Choroid plexus epithelial cell (primary cell): Measurements from ENCODE around the gene ENTPD2.

Experiments
- DNase-seq: peaks from one replicate; pipeline ENCODE4 v3.0.0-alpha.2; 2010; ENCODE audit warnings: low read depth
- H3K4me3 ChIP-seq: 2 replicates; pipeline ENCODE4 v1.5.1; 2011; ENCODE audit warnings: low read depth, mild to moderate bottlenecking, control low read depth, low read length, moderate library complexity
- CTCF ChIP-seq: conservative IDR thresholded peaks from 2 replicates; pipeline ENCODE4 v1.5.1; 2011; ENCODE audit warnings: low read depth, mild to moderate bottlenecking, control low read depth, inconsistent platforms, low read length, moderate library complexity

The ENTPD2 gene

DNA sequence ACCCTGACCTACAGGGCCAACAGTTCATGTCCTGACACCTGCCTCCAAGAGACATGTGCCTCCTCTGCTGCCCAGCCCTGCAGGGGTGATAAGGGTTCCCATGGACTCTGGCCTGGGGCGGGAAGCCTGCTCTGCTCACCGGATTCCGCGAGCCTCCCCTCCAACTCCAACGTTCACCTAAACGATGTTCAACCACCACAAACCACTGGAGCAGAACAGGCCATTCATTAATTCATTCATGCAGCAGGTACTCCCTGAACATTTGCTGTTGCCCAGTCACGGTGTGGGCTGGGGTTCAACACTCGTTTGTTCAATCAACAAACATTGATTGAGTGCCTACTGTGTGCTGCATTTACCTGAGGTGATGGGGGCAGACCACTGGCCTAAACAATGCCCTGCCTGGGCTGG is 20.1 kb upstream of the ENTPD2 start:
- TF ChIP-seq CTCF: no peak
- DNase-seq: no peak
- no peak overlapping the region for H3K4me3 ChIP-seq

- no peak for TF ChIP-seq CTCF
- no peak overlapping the region for H3K4me3 ChIP-seq
- DNase-seq: no peak
Observed at GRCh38 chr9:137071282-137071681, 17.4 kb upstream of the ENTPD2 start.

DNA sequence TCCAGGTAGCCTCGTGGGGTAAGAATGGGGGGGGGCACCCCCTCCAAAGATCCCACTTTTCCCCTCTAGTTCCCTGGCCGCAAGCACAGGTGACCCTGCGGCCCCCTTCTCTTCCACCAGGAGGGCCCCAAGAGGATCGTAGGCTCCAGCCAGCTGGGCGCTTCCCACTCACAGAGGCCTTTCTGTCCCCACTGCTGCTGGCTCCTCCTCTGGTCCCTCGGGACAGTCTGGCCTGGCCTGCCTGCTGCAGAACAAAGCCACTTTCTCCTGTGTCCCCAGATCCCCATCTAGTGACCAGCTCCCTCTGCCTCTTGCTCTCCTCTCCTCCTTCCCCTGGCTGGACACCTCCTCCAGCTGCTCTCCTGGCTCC is 17.0 kb upstream of the ENTPD2 start:
- peak overlapping the region; percentile 43 for H3K4me3 ChIP-seq
- TF ChIP-seq CTCF: peak; percentile 11
- no peak for DNase-seq

DNA sequence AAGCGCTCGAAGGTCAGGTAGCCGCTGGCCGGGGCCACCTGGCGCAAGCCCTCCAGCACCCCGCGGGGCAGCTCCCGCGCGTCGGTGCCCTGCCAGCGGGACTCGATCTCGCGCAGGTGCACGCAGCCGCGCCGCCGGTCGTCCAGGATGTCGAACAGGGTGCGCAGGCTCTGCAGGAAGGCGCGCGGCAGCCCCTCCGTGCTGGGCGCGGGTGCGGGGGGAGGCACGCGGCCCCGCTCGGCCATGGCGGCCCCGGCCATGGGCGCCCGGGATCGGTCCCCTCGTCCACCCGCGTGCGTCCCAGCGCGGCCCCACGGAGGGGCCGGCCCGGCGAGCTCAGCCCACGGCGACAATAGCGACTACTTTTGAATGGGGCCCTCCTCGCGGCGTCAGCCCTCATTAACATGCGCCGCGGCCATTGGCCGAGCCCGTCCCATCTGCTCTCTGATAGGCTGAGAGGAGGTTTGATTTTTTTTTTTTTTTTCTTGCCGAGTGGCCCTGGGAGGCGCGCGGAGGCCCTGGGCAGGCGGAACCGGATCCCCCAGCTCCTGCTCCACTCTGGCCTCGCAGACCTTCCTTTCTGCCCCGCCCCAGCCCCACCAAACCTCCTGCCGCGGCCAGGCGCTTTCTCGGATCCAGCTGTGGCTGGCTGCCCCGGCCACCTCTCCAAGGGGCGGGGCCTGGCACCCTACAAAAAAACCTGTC is 16.5 kb upstream of the ENTPD2 start, which contains the start of gene SAPCD2:
TSS of gene SAPCD2 (minus strand) at position 357 of the 705 bp plus-strand sequence. CDS start at position 260, 97 bp downstream.
- TF ChIP-seq CTCF: no peak
- H3K4me3 ChIP-seq: peak within 1 kb of the TSS; percentile 43
- DNase-seq: peak; percentile 81

GRCh38 chr9:137069508-137070091 is 15.7 kb upstream of the ENTPD2 start:
- no peak for TF ChIP-seq CTCF

GRCh38 chr9:137068539-137069507 is 15.0 kb upstream of the ENTPD2 start:
- no peak overlapping the region for H3K4me3 ChIP-seq
- no peak for TF ChIP-seq CTCF
- DNase-seq: no peak

More at GRCh38 chr9:137069508-137070091, 15.7 kb upstream of the ENTPD2 start:
- no peak overlapping the region for H3K4me3 ChIP-seq
- no peak for DNase-seq
